HepG2 (cell line): ENCODE results near the gene APLF. TPM values are rescaled to one million over a fixed set of nuclear protein-coding genes. Genes with fewer than 3 reads are reported as not detected.

Experiments
- ATAC-seq: fragments of 200-7000 bp; cut with Tn5 transposase; 3 replicates; pipeline ENCODE4 v1.9.1; 2020; ENCODE audit warnings: mild to moderate bottlenecking, moderate library complexity
- BruUV-seq: library from RNA; stranded (reverse); fragments of 400-500 nt; replicated peaks from 2 replicates; lab custom pipeline; 2021; lab: Mats Ljungman, UMichigan
- CTCF ChIA-PET: fragments of 300-600 bp; formaldehyde crosslinking; extraction: SDS; loops from one replicate; lab custom pipeline; 2021; ENCODE audit warnings: low total read pairs, inconsistent platforms, low intra/inter-chr PET ratio; lab: Yijun Ruan, JAX
- POLR2A ChIA-PET: fragments of 350-600 bp; sonication (Branson Sonifier 250); formaldehyde crosslinking; loops from one replicate; lab custom pipeline; 2020; ENCODE audit warnings: antibody characterized with exemption, inconsistent platforms; lab: Yijun Ruan, JAX
- DNase-seq: peaks from one replicate; pipeline ENCODE4 v3.0.0-alpha.2; 2015; ENCODE audit warnings: low spot score
- FAIRE-seq: peaks from 3 replicates; lab custom pipeline; 2011; peaks lifted over from hg19 to GRCh38; lab: Jason Lieb, UNC
- H2AFZ ChIP-seq: one replicate; pipeline ENCODE4 v1.6.1; 2011; ENCODE audit warnings: low read length, inconsistent platforms
- H3K27ac ChIP-seq: fragments of 300-600 bp; 3 replicates; pipeline ENCODE4 v1.8.0; 2011; ENCODE audit warnings: mixed run types, mild to moderate bottlenecking, mixed read lengths, low read length, inconsistent platforms; ENCODE audit not compliant: insufficient read depth; ENCODE audit errors: extremely low read length
- H3K27me3 ChIP-seq, 2 experiments: fragments of 200-600 bp in 1 of 2; 2 replicates in 1 of 2; 3 replicates in 1 of 2; pipeline versions ENCODE4 v1.6.0 to v1.8.0; 2011; ENCODE audit warnings: low read length in 2 of 2, mild to moderate bottlenecking in 2 of 2, moderate library complexity in 2 of 2, inconsistent platforms in 1 of 2; ENCODE audit not compliant: insufficient read depth in 2 of 2, control insufficient read depth in 1 of 2
- H3K36me3 ChIP-seq, 2 experiments: fragments of 200-600 bp in 1 of 2; replicated peaks in 1 of 2; 2 replicates in 1 of 2; 3 replicates in 1 of 2; pipeline versions ENCODE4 v1.5.1 to v1.8.0; 2011; ENCODE audit warnings: low read length in 2 of 2, inconsistent platforms in 1 of 2; ENCODE audit not compliant: insufficient read depth in 2 of 2, control insufficient read depth in 1 of 2
- H3K4me1 ChIP-seq: 2 replicates; pipeline ENCODE4 v1.5.1; 2012; ENCODE audit warnings: low read length, inconsistent platforms; ENCODE audit not compliant: insufficient read depth
- H3K4me2 ChIP-seq: 2 replicates; pipeline ENCODE4 v1.6.0; 2011; ENCODE audit warnings: low read depth, low read length, inconsistent platforms
- H3K4me3 ChIP-seq, 3 experiments: fragments of 200-600 bp in 1 of 3; sonication (generic), shearing (Covaris generic) in 1 of 3; replicated peaks in 1 of 3; 2 replicates each; pipeline ENCODE4 v1.5.1; 2011 to 2016; ENCODE audit warnings: low read length in 3 of 3, inconsistent platforms in 2 of 3, low read depth in 2 of 3, mild to moderate bottlenecking in 2 of 3, control low read depth in 1 of 3, mixed read lengths in 1 of 3; ENCODE audit not compliant: insufficient read depth in 1 of 3
- H3K79me2 ChIP-seq: one replicate; pipeline ENCODE4 v1.6.1; 2011; ENCODE audit warnings: low read length, inconsistent platforms; ENCODE audit not compliant: insufficient read depth
- H3K9ac ChIP-seq: 2 replicates; pipeline ENCODE4 v1.6.0; 2011; ENCODE audit warnings: mild to moderate bottlenecking, low read depth, low read length, inconsistent platforms; ENCODE audit not compliant: insufficient read depth
- H3K9me3 ChIP-seq: 2 replicates; pipeline ENCODE4 v1.5.1; 2012; ENCODE audit warnings: mild to moderate bottlenecking, low read length
- H4K20me1 ChIP-seq: 2 replicates; pipeline ENCODE4 v1.6.0; 2011; ENCODE audit warnings: inconsistent platforms, mild to moderate bottlenecking, low read length, moderate library complexity; ENCODE audit not compliant: insufficient read depth
- CBX1 ChIP-seq: IDR thresholded peaks from one replicate; pipeline ENCODE4 v1.6.1; 2016; ENCODE audit warnings: antibody characterized with exemption, low read depth
- DR1 ChIP-seq: sonication (generic); formaldehyde crosslinking; IDR thresholded peaks from 2 replicates; pipeline ENCODE4 v1.8.0; 2021; ENCODE audit warnings: mild to moderate bottlenecking, missing genetic modification reagents, inconsistent platforms
- ETV6 ChIP-seq: sonication (generic); formaldehyde crosslinking; conservative IDR thresholded peaks from 2 replicates; pipeline ENCODE4 v1.4.0; 2020; ENCODE audit warnings: missing genetic modification reagents
- FOSL2 ChIP-seq: sonication (generic); formaldehyde crosslinking; IDR thresholded peaks from 2 replicates; pipeline ENCODE4 v1.4.0; 2020; ENCODE audit warnings: missing genetic modification reagents
- HOXA7 ChIP-seq: sonication (generic); formaldehyde crosslinking; IDR thresholded peaks from 2 replicates; pipeline ENCODE4 v1.8.1; 2022; ENCODE audit warnings: mild to moderate bottlenecking, missing genetic modification reagents, moderate library complexity
- ZNF251 ChIP-seq: sonication (generic); formaldehyde crosslinking; IDR thresholded peaks from 2 replicates; pipeline ENCODE4 v1.9.0; 2021; ENCODE audit warnings: mild to moderate bottlenecking, missing genetic modification reagents
- ZNF343 ChIP-seq: sonication (generic); formaldehyde crosslinking; IDR thresholded peaks from 2 replicates; pipeline ENCODE4 v1.4.0; 2020; ENCODE audit warnings: mild to moderate bottlenecking, missing genetic modification reagents
- WGBS: methylation state at CpG from one replicate; pipeline ENCODE4 v1.1.6; 2017; ENCODE audit warnings: low lambda C conversion rate; 5-methylcytosine and 5-hydroxymethylcytosine counted together
- in situ Hi-C: cut with HindIII; loops from 2 replicates; pipeline ENCODE4 v1.10.0; 2017; ENCODE audit warnings: low pct_unique_long_range_greater_than_20kb; ENCODE audit not compliant: extremely low pct_ligation_motif_present
- intact Hi-C: fragments of 100-400 bp; cut with micrococcal nuclease; formaldehyde crosslinking; loops from one replicate; pipeline ENCODE4 v1.10.0; 2022; ENCODE audit not compliant: unreplicated experiment
- polyA plus RNA-seq, 8 experiments: library from polyadenylated mRNA; depleted of rRNA in 3 of 8; stranded (reverse) in 7 of 8; unstranded in 1 of 8; fragments of >200 nt; fragmentation: Illumina TruSeq in 4 of 8; extraction: Trizol in 4 of 8; gene quantifications; 2 replicates each; pipeline versions ENCODE4 v1.2.1 to v1.2.3, GENCODE V29; 2011 to 2016; ENCODE audit warnings: low read depth in 4 of 8, missing spikeins in 1 of 8, mixed read lengths in 1 of 8; ENCODE audit not compliant: insufficient read depth in 1 of 8
- total RNA-seq, 5 experiments: library from RNA; depleted of rRNA; stranded (reverse); fragments of >200 nt; fragmentation: Illumina TruSeq; extraction: Trizol; gene quantifications; 2 replicates each; pipeline ENCODE4 v1.2.3, GENCODE V29; 2016; ENCODE audit warnings: low read depth in 1 of 5
- TF ChIP-seq, protein P1 (sequence below): sonication (generic); formaldehyde crosslinking; IDR thresholded peaks from 2 replicates; pipeline ENCODE4 v1.4.0; 2020; ENCODE audit warnings: low read depth, mild to moderate bottlenecking, missing genetic modification reagents
- TF ChIP-seq, protein P2 (sequence below): sonication (generic); formaldehyde crosslinking; IDR thresholded peaks from 2 replicates; pipeline ENCODE4 v1.4.0; 2020; ENCODE audit warnings: missing genetic modification reagents
- TF ChIP-seq, protein P3 (sequence below): IDR thresholded peaks from 2 replicates; pipeline ENCODE4 v1.6.1; 2012; ENCODE audit warnings: low read length, improper control_type of control experiment

APLF gene
- total and polyA plus RNA-seq, 2 of the 13 experiments (the other 11 are each of a cell fraction or from before 2014, with no cell fraction given), result 0.45 to 2.2 TPM

DNA sequence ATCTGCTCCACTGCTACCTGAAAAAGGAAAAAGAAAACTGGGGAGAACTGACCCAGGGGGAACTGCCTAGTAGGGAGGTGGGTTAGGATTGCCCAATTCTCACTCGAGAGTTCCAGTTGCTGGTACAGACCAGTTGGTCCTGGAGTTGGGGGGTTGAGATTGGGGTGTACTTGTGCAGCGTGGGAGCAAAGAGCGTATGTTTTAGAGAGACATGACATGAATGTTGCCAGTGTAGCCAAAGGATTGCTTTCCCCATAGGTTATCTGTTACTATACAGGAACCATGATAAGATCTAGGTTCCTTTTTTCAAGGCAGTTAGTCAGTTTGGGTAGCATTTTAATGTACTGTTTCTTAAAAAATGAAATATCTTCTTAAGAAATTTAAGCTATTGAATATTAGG, 68.6 kb downstream of the APLF start (continued):
- TF ChIP-seq CBX1, result no peak

DNA sequence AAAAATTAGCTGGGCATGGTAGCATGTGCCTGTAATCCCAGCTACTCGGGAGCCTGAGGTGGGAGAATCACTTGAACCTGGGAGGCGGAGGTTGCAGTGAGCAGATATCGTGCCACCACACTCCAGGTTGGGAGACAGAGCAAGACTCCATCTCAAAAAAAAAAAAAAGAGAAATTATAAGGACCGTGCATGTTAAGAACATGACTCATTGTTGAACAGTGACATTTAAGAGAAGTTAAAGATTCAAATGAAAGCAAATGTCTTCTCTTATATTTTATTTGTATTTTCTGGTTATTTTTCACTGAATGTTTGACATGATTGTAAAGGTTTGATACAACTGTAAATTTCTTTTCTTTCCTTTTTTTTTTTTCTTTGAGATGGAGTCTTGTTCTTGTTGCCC, 69.6 kb downstream of the APLF start:
- in situ Hi-C loops, result no loop called here
- Histone ChIP-seq H3K9me3 (no peaks in the 10 kb centered on the region), H3K36me3 (no peaks in the 10 kb centered on the region), H3K4me1 (no peaks in the 10 kb centered on the region), H3K79me2 (no peaks in the 10 kb centered on the region), H3K4me2 (no peak overlapping the region), H4K20me1 (no peaks in the 10 kb centered on the region), H3K4me3 (no peak overlapping the region), H3K27me3 (no peaks in the 10 kb centered on the region), H3K9ac (no peak overlapping the region), H3K27ac (no peak overlapping the region), H2AFZ (no peak overlapping the region)
- no TSS peak for BruUV-seq
- DNase-seq (no peak), ATAC-seq (no peak), FAIRE-seq (no peak)
- intact Hi-C loops, result no loop called here
- 42% methylated on average over 4 of the region's 4 CpGs for WGBS
- ChIA-PET POLR2A (no interaction called here), CTCF (no interaction called here)
- TF ChIP-seq HOXA7 (CRISPR knock-in tag) (no peak), ZNF251 (no peak), FOSL2 (no peak), ZNF343 (CRISPR knock-in tag) (no peak), DR1 (no peak), ETV6 (CRISPR knock-in tag) (no peak)
- TF ChIP-seq, protein P1, sequence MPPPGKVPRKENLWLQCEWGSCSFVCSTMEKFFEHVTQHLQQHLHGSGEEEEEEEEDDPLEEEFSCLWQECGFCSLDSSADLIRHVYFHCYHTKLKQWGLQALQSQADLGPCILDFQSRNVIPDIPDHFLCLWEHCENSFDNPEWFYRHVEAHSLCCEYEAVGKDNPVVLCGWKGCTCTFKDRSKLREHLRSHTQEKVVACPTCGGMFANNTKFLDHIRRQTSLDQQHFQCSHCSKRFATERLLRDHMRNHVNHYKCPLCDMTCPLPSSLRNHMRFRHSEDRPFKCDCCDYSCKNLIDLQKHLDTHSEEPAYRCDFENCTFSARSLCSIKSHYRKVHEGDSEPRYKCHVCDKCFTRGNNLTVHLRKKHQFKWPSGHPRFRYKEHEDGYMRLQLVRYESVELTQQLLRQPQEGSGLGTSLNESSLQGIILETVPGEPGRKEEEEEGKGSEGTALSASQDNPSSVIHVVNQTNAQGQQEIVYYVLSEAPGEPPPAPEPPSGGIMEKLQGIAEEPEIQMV (CRISPR knock-in tag), result no peak
- TF ChIP-seq, protein P2, sequence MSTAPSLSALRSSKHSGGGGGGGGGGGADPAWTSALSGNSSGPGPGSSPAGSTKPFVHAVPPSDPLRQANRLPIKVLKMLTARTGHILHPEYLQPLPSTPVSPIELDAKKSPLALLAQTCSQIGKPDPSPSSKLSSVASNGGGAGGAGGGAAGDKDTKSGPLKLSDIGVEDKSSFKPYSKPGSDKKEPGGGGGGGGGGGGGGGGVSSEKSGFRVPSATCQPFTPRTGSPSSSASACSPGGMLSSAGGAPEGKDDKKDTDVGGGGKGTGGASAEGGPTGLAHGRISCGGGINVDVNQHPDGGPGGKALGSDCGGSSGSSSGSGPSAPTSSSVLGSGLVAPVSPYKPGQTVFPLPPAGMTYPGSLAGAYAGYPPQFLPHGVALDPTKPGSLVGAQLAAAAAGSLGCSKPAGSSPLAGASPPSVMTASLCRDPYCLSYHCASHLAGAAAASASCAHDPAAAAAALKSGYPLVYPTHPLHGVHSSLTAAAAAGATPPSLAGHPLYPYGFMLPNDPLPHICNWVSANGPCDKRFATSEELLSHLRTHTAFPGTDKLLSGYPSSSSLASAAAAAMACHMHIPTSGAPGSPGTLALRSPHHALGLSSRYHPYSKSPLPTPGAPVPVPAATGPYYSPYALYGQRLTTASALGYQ, result no peak
- TF ChIP-seq, protein P3, sequence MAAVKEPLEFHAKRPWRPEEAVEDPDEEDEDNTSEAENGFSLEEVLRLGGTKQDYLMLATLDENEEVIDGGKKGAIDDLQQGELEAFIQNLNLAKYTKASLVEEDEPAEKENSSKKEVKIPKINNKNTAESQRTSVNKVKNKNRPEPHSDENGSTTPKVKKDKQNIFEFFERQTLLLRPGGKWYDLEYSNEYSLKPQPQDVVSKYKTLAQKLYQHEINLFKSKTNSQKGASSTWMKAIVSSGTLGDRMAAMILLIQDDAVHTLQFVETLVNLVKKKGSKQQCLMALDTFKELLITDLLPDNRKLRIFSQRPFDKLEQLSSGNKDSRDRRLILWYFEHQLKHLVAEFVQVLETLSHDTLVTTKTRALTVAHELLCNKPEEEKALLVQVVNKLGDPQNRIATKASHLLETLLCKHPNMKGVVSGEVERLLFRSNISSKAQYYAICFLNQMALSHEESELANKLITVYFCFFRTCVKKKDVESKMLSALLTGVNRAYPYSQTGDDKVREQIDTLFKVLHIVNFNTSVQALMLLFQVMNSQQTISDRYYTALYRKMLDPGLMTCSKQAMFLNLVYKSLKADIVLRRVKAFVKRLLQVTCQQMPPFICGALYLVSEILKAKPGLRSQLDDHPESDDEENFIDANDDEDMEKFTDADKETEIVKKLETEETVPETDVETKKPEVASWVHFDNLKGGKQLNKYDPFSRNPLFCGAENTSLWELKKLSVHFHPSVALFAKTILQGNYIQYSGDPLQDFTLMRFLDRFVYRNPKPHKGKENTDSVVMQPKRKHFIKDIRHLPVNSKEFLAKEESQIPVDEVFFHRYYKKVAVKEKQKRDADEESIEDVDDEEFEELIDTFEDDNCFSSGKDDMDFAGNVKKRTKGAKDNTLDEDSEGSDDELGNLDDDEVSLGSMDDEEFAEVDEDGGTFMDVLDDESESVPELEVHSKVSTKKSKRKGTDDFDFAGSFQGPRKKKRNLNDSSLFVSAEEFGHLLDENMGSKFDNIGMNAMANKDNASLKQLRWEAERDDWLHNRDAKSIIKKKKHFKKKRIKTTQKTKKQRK, result no peak
